Measurements from ENCODE around the gene ZFP36L2.

The ZFP36L2 gene

GRCh38 chr2:43240766-43241150 lies 14.4 kb upstream of the ZFP36L2 start:
- H4K20me1 ChIP-seq (ENCODE audit: insufficient read depth, low read length), result no peaks in the 10 kb centered on the region
- H3K79me2 ChIP-seq (ENCODE audit: low read length), result no peaks in the 10 kb centered on the region
- no peaks in the 10 kb centered on the region for H3K27me3 ChIP-seq (ENCODE audit: low read depth, low read length)
- TF ChIP-seq EZH2phosphoT487 (IDR thresholded peaks at IDR 0.05; ENCODE audit: low read depth), result no peak
- TF ChIP-seq, protein P1, sequence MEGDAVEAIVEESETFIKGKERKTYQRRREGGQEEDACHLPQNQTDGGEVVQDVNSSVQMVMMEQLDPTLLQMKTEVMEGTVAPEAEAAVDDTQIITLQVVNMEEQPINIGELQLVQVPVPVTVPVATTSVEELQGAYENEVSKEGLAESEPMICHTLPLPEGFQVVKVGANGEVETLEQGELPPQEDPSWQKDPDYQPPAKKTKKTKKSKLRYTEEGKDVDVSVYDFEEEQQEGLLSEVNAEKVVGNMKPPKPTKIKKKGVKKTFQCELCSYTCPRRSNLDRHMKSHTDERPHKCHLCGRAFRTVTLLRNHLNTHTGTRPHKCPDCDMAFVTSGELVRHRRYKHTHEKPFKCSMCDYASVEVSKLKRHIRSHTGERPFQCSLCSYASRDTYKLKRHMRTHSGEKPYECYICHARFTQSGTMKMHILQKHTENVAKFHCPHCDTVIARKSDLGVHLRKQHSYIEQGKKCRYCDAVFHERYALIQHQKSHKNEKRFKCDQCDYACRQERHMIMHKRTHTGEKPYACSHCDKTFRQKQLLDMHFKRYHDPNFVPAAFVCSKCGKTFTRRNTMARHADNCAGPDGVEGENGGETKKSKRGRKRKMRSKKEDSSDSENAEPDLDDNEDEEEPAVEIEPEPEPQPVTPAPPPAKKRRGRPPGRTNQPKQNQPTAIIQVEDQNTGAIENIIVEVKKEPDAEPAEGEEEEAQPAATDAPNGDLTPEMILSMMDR (IDR thresholded peaks at IDR 0.05; ENCODE audit: low read depth, low read length), result no peak
- peak overlapping the region; percentile 75; the same call in 1 of the 2 replicates for H2AFZ ChIP-seq (ENCODE audit: low read depth, low read length)
- H3K9ac ChIP-seq (ENCODE audit: low read length), result peak overlapping the region; percentile 74
- peak overlapping the region; percentile 43 for H3K4me3 ChIP-seq (ENCODE audit: low read length)
- no peaks in the 10 kb centered on the region for H3K9me3 ChIP-seq (ENCODE audit: insufficient read depth, low read length)
- H3K4me1 ChIP-seq (ENCODE audit: low read length), result peaks cover 29% of the 10 kb centered on the region
- peak overlapping the region; percentile 94 for H3K27ac ChIP-seq (ENCODE audit: low read length)
- no peaks in the 10 kb centered on the region for H3K36me3 ChIP-seq (replicated peaks; ENCODE audit: low read depth, low read length)
- H3K4me2 ChIP-seq (ENCODE audit: low read length), result peak overlapping the region; percentile 84

DNA sequence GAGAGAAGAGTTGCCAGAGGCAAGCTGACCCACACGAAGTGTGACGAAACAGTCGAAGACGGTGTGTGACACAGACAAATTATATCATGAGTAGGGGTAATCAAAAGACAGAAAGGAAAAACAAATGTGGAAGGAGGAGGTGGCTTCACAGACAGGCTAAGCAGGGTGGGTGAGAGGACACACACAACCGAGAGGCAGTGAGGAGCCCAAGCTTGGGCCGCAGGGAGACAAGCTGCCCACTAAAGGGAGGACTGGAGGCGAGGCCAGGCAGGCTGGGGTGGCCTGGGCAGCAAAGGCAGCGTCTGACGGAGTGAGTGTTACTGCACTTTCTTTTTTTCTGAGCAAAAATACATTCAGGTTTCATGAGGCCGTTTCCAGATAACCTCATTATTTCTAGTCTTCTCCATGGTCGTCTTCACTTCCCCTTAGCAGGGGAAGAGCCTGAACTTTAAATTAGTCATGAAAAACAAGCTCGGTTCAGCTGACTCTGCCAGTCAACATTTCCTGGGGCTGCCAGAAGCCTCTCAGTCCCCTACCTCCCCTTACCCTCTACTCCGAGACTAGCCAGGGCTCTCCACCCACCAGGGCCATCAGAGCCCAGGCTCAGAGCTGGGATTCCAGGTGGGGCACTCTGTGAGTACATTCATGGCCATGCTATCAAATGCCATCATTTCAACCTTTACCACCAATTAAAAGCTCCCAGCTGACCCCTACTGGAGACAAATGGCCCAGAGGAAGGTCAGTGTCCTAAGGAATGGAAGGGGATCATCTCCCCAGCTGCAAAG lies 13.8 kb upstream of the ZFP36L2 start:
- no peaks in the 10 kb centered on the region for H3K36me3 ChIP-seq (replicated peaks; ENCODE audit: low read depth, low read length)
- TF ChIP-seq, protein P1 (IDR thresholded peaks at IDR 0.05; ENCODE audit: low read depth, low read length), result peak; percentile 57
- TF ChIP-seq EZH2phosphoT487 (IDR thresholded peaks at IDR 0.05; ENCODE audit: low read depth), result no peak
- peak overlapping the region; percentile 74 for H3K9ac ChIP-seq (ENCODE audit: low read length)
- H3K79me2 ChIP-seq (ENCODE audit: low read length), result no peaks in the 10 kb centered on the region
- H3K9me3 ChIP-seq (ENCODE audit: insufficient read depth, low read length), result no peaks in the 10 kb centered on the region
- H3K27me3 ChIP-seq (ENCODE audit: low read depth, low read length), result no peaks in the 10 kb centered on the region
- peak overlapping the region; percentile 75 for H2AFZ ChIP-seq (ENCODE audit: low read depth, low read length)
- H3K4me1 ChIP-seq (ENCODE audit: low read length), result peaks cover 29% of the 10 kb centered on the region
- peak overlapping the region; percentile 94 for H3K27ac ChIP-seq (ENCODE audit: low read length)
- peak overlapping the region; percentile 46 for H3K4me3 ChIP-seq (ENCODE audit: low read length)
- peak overlapping the region; percentile 84 for H3K4me2 ChIP-seq (ENCODE audit: low read length)
- no peaks in the 10 kb centered on the region for H4K20me1 ChIP-seq (ENCODE audit: insufficient read depth, low read length)

GRCh38 chr2:43238813-43239212 lies 12.4 kb upstream of the ZFP36L2 start:
- no peak overlapping the region for H3K27ac ChIP-seq (ENCODE audit: low read length)
- no peak overlapping the region for H3K9ac ChIP-seq (ENCODE audit: low read length)
- no peaks in the 10 kb centered on the region for H3K9me3 ChIP-seq (ENCODE audit: insufficient read depth, low read length)
- H3K79me2 ChIP-seq (ENCODE audit: low read length), result no peaks in the 10 kb centered on the region
- peaks cover 5% of the 10 kb centered on the region for H3K36me3 ChIP-seq (replicated peaks; ENCODE audit: low read depth, low read length)
- no peak for TF ChIP-seq EZH2phosphoT487 (IDR thresholded peaks at IDR 0.05; ENCODE audit: low read depth)
- TF ChIP-seq, protein P1 (IDR thresholded peaks at IDR 0.05; ENCODE audit: low read depth, low read length), result no peak
- peaks cover 36% of the 10 kb centered on the region for H3K4me1 ChIP-seq (ENCODE audit: low read length)
- H3K4me2 ChIP-seq (ENCODE audit: low read length), result no peak overlapping the region
- no peak overlapping the region for H3K4me3 ChIP-seq (ENCODE audit: low read length)
- no peak overlapping the region for H2AFZ ChIP-seq (ENCODE audit: low read depth, low read length)
- H3K27me3 ChIP-seq (ENCODE audit: low read depth, low read length), result no peaks in the 10 kb centered on the region
- no peaks in the 10 kb centered on the region for H4K20me1 ChIP-seq (ENCODE audit: insufficient read depth, low read length)

DNA sequence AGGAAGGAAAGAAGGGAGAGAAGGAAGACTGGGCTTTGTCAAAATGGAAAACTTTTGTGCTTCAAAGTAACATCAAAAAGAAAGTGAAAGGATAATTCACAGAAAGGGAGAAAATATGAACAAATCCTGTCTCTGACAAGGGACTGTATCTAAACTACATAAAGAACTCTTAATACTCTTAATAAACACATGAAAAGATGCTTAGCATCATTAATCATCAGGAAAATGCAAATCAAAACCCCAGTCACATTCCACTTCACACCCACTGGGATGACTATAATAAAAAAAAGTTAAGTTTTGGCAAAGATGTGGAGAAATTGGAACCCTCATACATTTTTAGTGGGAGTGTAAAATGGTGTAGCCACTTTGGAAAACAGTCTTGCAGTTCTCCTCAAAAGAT lies 11.8 kb upstream of the ZFP36L2 start:
- Histone ChIP-seq H3K9me3 (ENCODE audit: insufficient read depth, low read length) (no peaks in the 10 kb centered on the region), H3K27ac (ENCODE audit: low read length) (no peak overlapping the region), H3K4me3 (ENCODE audit: low read length) (no peak overlapping the region), H3K36me3 (replicated peaks; ENCODE audit: low read depth, low read length) (peaks cover 6% of the 10 kb centered on the region), H3K79me2 (ENCODE audit: low read length) (no peaks in the 10 kb centered on the region), H3K4me1 (ENCODE audit: low read length) (peaks cover 42% of the 10 kb centered on the region), H3K27me3 (ENCODE audit: low read depth, low read length) (no peaks in the 10 kb centered on the region), H2AFZ (ENCODE audit: low read depth, low read length) (no peak overlapping the region), H3K9ac (ENCODE audit: low read length) (no peak overlapping the region), H4K20me1 (ENCODE audit: insufficient read depth, low read length) (no peaks in the 10 kb centered on the region), H3K4me2 (ENCODE audit: low read length) (no peak overlapping the region)
- TF ChIP-seq EZH2phosphoT487 (IDR thresholded peaks at IDR 0.05; ENCODE audit: low read depth), result no peak
- TF ChIP-seq, protein P1 (IDR thresholded peaks at IDR 0.05; ENCODE audit: low read depth, low read length), result no peak

All from OCI-LY3 (cell line).